Upper lobe of left lung (tissue), 6 donors: ENCODE results near the gene CCDC159. TPM values are rescaled to one million over a fixed set of nuclear protein-coding genes. Genes with fewer than 3 reads are reported as not detected.
A peak's percentile ranks its signal among the peaks of the same experiment; 100 is the strongest.
"Not testable (repeated sequence)": the region's sequence is repeated elsewhere in the genome, so short reads cannot be mapped to it uniquely, and the experiment has no call there.

ENCODE experiments used
- ATAC-seq, 2 donors: fragments of 200-7000 bp; cut with Tn5 transposase; one replicate each; pipeline ENCODE4 v1.9.1; 2022; ENCODE audit warnings: mild to moderate bottlenecking in 2 of 2, moderate library complexity in 2 of 2; ENCODE audit not compliant: low FRiP score in 2 of 2
- DNase-seq, 2 donors: peaks; one replicate each; pipeline ENCODE4 v3.0.0-alpha.2; 2019 to 2020
- H3K27ac ChIP-seq, 4 donors: fragments of 200-600 bp; sonication (generic); one replicate each; pipeline ENCODE4 v1.5.1; 2016 to 2019
- H3K27me3 ChIP-seq, 4 donors: fragments of 200-600 bp; sonication (generic); one replicate each; pipeline ENCODE4 v1.5.1; 2017 to 2019
- H3K36me3 ChIP-seq, 4 donors: fragments of 200-600 bp; sonication (generic); one replicate each; pipeline ENCODE4 v1.5.1; 2016 to 2019
- H3K4me1 ChIP-seq, 4 donors: fragments of 200-600 bp; sonication (generic); one replicate each; pipeline ENCODE4 v1.5.1; 2018 to 2019
- H3K4me3 ChIP-seq, 4 donors: fragments of 200-600 bp; sonication (generic); one replicate each; pipeline ENCODE4 v1.5.1; 2017 to 2019; ENCODE audit warnings: mild to moderate bottlenecking in 2 of 4, moderate library complexity in 1 of 4
- H3K9me3 ChIP-seq, 4 donors: fragments of 200-600 bp; sonication (generic); one replicate each; pipeline ENCODE4 v1.5.1; 2018 to 2019
- EP300 ChIP-seq, 4 donors: sonication (generic); formaldehyde crosslinking; IDR thresholded peaks; one replicate each; pipeline ENCODE4 v1.5.1; 2017; ENCODE audit warnings: antibody characterized with exemption in 4 of 4, control low read depth in 2 of 4
- POLR2A ChIP-seq, 4 donors: fragments of 450-650 bp; IDR thresholded peaks; one replicate each; pipeline ENCODE4 v1.5.1; 2016 to 2017; ENCODE audit warnings: antibody characterized with exemption in 4 of 4, mild to moderate bottlenecking in 2 of 4
- POLR2AphosphoS5 ChIP-seq, 2 donors: sonication (generic); formaldehyde crosslinking; IDR thresholded peaks; one replicate each; pipeline ENCODE4 v1.5.1; 2017; ENCODE audit warnings: antibody characterized with exemption in 2 of 2
- WGBS, 2 donors: methylation state at CpG; one replicate each; pipeline ENCODE4 v1.1.5; 2017 to 2018; 5-methylcytosine and 5-hydroxymethylcytosine counted together
- total RNA-seq, 6 donors: library from RNA; depleted of rRNA in 4 of 6; stranded (reverse); fragments of >200 nt in 4 of 6; gene quantifications; one replicate each; pipeline versions ENCODE4 v1.1.0 to v1.2.1, GENCODE V29; 2016 to 2021
- TF ChIP-seq, protein P1 (sequence below), 6 experiments: fragments of 450-650 bp in 4 of 6; fragments of 200-600 bp in 2 of 6; sonication (generic) in 2 of 6; IDR thresholded peaks; one replicate each; pipeline ENCODE4 v1.5.1; 2016 to 2019; ENCODE audit warnings: antibody characterized with exemption in 6 of 6
- donor health status: DM: no; HTN: no; CAD: no; lungs with moderate emphysema.
- donor health status: DM: no; HTN: yes; CAD: no; lungs with severe emphysema.

CCDC159 gene
- total RNA-seq, 6 donors from 2014 or later = 17.5 to 176 (median 33.3) TPM

DNA sequence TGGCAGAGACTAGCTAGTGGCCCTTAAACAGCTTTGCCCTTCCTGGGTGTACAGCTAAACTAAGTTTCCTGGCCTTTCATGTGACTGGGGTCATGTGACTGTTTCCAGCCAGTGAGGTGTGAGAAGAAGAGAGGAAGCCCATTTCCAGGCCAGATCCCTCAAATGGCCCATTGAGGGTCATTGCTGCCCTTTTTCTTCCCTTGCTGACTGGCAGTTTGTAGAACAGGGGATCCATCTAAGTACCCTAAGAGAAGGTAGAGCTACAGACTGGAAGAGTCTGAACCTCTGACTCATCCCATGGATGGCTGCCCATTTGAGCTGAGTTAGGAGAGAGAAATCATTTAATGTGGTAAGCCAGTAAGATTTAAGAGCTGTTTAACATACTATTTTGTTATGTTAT lies 30.9 kb downstream of the CCDC159 start:
- Histone ChIP-seq H3K9me3 (no peaks in the 10 kb centered on the region), H3K27ac (peak overlapping the region; percentile 8 to 96 (median 56)), H3K4me3 (no peak overlapping the region), H3K4me1 (peaks cover 55 to 62% (median 57%) of the 10 kb centered on the region in 4 donors), H3K27me3 (no peaks in the 10 kb centered on the region), H3K36me3 (peaks cover 0 to 6% (median 0%) of the 10 kb centered on the region in 4 donors)
- peak in 1 of 2 donors; percentile 53 for DNase-seq
- TF ChIP-seq, protein P1, sequence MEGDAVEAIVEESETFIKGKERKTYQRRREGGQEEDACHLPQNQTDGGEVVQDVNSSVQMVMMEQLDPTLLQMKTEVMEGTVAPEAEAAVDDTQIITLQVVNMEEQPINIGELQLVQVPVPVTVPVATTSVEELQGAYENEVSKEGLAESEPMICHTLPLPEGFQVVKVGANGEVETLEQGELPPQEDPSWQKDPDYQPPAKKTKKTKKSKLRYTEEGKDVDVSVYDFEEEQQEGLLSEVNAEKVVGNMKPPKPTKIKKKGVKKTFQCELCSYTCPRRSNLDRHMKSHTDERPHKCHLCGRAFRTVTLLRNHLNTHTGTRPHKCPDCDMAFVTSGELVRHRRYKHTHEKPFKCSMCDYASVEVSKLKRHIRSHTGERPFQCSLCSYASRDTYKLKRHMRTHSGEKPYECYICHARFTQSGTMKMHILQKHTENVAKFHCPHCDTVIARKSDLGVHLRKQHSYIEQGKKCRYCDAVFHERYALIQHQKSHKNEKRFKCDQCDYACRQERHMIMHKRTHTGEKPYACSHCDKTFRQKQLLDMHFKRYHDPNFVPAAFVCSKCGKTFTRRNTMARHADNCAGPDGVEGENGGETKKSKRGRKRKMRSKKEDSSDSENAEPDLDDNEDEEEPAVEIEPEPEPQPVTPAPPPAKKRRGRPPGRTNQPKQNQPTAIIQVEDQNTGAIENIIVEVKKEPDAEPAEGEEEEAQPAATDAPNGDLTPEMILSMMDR (IDR thresholded peaks at IDR 0.05) = no peak
- TF ChIP-seq POLR2AphosphoS5 (IDR thresholded peaks at IDR 0.05) (no peak), EP300 (IDR thresholded peaks at IDR 0.05) (no peak), POLR2A (IDR thresholded peaks at IDR 0.05) (no peak)
- no peak for ATAC-seq

DNA sequence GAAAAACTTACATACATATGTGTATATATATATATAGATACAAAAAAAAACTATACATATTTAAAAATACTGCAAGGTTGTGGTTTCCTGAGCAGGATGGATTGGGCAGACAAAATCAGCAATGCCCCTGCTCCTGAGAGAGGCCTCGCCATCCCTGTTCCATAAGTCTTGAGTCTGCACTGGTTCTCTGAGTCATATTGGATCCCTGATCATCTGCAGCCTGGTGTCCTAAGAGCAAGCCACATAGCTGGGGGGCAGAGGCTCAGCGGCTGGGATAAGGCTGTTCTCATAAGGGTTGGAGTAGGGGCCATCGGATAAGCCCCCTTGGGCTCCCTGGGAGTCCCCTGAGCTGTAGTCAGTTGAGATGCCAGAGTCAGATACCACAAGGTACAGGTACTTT lies 31.4 kb downstream of the CCDC159 start:
- peaks cover 59 to 67% (median 61%) of the 10 kb centered on the region in 4 donors for H3K4me1 ChIP-seq
- 94 to 100% methylated on average over 1 to 3 of the region's 3 CpGs for WGBS, 2 donors
- H3K27me3 ChIP-seq = no peaks in the 10 kb centered on the region
- H3K27ac ChIP-seq = peak overlapping the region in 2 of 4 donors; percentile 8 to 94
- peaks cover 0 to 6% (median 0%) of the 10 kb centered on the region in 4 donors for H3K36me3 ChIP-seq
- no peak overlapping the region for H3K4me3 ChIP-seq
- DNase-seq (no peak), ATAC-seq (no peak)
- TF ChIP-seq POLR2AphosphoS5 (IDR thresholded peaks at IDR 0.05) (no peak), EP300 (IDR thresholded peaks at IDR 0.05) (no peak), POLR2A (IDR thresholded peaks at IDR 0.05) (no peak)
- TF ChIP-seq, protein P1 (IDR thresholded peaks at IDR 0.05) = no peak
- H3K9me3 ChIP-seq = no peaks in the 10 kb centered on the region

DNA sequence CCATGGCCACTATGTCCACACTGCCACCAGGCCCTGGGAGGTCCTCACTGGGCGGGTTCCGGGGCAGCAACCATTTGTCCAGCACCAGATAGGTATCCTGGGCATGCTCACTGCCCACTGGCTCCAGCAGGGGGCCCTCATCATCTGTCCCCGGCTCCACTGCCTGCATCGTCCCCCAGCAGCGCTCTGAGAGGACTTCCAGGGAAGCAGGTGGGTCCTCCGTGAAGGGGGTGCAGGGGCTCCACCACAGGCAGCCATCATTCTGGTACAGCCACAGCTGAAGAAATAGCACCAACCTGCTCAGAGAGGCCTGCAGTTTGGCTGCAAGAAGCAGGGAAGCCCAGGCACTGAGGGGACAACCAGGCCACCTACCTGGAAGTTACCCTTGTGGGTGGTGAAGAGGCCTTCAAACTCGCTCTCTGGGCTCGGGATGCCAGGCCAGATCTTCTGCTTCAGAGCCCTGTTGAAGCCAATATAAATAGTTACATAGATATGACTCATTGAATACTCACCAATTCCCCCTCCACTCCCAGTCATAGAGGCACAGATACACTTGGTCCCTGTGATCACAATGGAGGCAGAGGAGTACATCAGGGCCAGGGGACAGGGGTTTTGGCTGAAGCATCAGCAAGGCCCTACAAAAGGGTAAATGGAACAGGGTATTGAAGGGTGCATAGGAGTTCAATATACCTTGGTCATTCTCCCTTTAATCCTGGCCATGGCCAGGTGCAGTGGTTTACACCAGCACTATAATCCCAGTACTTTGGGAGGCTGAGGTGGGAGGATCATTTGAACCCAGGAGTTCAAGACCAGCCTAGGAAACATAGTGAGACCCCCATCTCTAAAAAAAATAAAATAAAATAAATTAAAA lies 32.2 kb downstream of the CCDC159 start:
- Histone ChIP-seq H3K27me3 (peaks cover 0 to 2% (median 0%) of the 10 kb centered on the region in 4 donors), H3K9me3 (no peaks in the 10 kb centered on the region), H3K4me1 (peaks cover 67 to 75% (median 69%) of the 10 kb centered on the region in 4 donors), H3K36me3 (peaks cover 0 to 6% (median 0%) of the 10 kb centered on the region in 4 donors), H3K4me3 (no peak overlapping the region), H3K27ac (peak overlapping the region in 2 of 4 donors; percentile 53 to 94)
- no peak for ATAC-seq
- no peak for TF ChIP-seq POLR2A (IDR thresholded peaks at IDR 0.05)
- no peak for TF ChIP-seq EP300 (IDR thresholded peaks at IDR 0.05)
- TF ChIP-seq, protein P1 (IDR thresholded peaks at IDR 0.05) = peak; percentile 44 to 66 (median 53)
- no peak for TF ChIP-seq POLR2AphosphoS5 (IDR thresholded peaks at IDR 0.05)
- DNase-seq = peak; percentile 47 to 59
- 56 to 66% methylated on average over 4 to 8 of the region's 8 CpGs for WGBS, 2 donors

DNA sequence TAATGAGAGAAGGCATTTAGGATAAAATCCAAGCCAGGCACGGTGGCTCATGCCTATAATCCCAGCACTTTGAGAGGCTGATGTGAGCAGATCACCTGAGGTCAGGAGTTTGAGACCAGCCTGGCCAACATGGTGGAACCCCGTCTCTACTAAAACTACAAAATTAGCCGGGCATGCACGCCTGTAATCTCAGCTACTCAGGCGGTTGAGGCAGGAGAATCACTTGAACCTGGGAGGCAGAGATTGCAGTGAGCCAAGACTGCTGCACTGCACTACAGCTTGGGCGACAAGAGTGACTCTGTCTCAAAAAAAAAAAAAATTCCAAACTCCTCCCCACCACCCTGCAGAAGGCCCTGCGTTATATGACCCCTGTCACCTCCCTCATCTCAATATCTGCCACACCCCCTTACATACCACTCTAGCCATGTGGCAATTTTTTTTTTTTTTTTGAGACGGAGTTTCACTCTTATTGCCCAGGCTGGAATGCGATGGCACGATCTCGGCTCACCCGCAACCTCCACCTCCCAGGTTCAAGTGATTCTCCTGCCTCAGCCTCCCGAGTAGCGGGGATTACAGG lies 33.0 kb downstream of the CCDC159 start:
- not testable (repeated sequence) for ATAC-seq, DNase-seq, H3K27ac ChIP-seq, H3K4me3 ChIP-seq, H3K27me3 ChIP-seq, H3K9me3 ChIP-seq, H3K36me3 ChIP-seq
- H3K4me1 ChIP-seq = peaks cover 68 to 76% (median 69%) of the 10 kb centered on the region in 4 donors
- WGBS, 2 donors = 86 to 87% methylated on average over 14 of the region's 14 CpGs

DNA sequence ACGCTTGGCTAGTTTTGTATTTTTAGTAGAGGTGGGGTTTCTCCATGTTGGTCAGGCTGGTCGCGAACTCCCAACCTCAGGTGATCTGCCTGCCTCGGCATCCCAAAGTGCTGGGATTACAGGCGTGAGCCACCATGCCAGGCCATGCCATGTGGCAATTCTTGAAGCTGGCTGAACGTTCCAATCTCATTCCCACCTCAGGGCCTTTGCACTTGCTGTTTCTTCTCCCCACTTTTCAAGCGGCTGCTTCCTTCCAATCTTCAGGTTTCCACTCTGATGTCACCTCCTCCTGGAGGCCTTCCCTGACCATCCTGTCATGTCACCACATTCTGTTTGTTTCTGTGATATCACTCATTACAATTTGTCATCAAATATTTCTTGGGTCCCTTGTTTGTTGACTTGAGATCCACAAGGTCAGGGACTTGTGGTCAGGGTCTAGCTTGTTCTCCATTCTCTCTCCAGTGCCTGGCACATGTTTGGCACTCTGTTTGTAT lies 33.6 kb downstream of the CCDC159 start:
- peaks cover 0 to 3% (median 0%) of the 10 kb centered on the region in 4 donors for H3K27me3 ChIP-seq
- H3K9me3 ChIP-seq = no peaks in the 10 kb centered on the region
- DNase-seq = no peak
- no peak for ATAC-seq
- H3K27ac ChIP-seq = peak overlapping the region in 2 of 4 donors; percentile 94 to 95
- H3K4me1 ChIP-seq = peaks cover 70 to 81% (median 72%) of the 10 kb centered on the region in 4 donors
- H3K36me3 ChIP-seq = peaks cover 0 to 6% (median 0%) of the 10 kb centered on the region in 4 donors
- H3K4me3 ChIP-seq = no peak overlapping the region
- TF ChIP-seq POLR2A (IDR thresholded peaks at IDR 0.05) (no peak), POLR2AphosphoS5 (IDR thresholded peaks at IDR 0.05) (no peak), EP300 (IDR thresholded peaks at IDR 0.05) (no peak)
- TF ChIP-seq, protein P1 (IDR thresholded peaks at IDR 0.05) = no peak
- WGBS, 2 donors = 95% methylated on average over 7 of the region's 7 CpGs
